Measurements from ENCODE around the gene MPRIP.

The MPRIP gene

GRCh38 chr17:17080781-17081180 lies 38.5 kb downstream of the MPRIP start:
- DNase-seq (ENCODE audit: low read depth): no peak
- H3K4me3 ChIP-seq (ENCODE audit: control insufficient read depth, low read depth, low read length): no peak overlapping the region
- TF ChIP-seq, protein P1, sequence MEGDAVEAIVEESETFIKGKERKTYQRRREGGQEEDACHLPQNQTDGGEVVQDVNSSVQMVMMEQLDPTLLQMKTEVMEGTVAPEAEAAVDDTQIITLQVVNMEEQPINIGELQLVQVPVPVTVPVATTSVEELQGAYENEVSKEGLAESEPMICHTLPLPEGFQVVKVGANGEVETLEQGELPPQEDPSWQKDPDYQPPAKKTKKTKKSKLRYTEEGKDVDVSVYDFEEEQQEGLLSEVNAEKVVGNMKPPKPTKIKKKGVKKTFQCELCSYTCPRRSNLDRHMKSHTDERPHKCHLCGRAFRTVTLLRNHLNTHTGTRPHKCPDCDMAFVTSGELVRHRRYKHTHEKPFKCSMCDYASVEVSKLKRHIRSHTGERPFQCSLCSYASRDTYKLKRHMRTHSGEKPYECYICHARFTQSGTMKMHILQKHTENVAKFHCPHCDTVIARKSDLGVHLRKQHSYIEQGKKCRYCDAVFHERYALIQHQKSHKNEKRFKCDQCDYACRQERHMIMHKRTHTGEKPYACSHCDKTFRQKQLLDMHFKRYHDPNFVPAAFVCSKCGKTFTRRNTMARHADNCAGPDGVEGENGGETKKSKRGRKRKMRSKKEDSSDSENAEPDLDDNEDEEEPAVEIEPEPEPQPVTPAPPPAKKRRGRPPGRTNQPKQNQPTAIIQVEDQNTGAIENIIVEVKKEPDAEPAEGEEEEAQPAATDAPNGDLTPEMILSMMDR (conservative IDR thresholded peaks at IDR 0.05; ENCODE audit: control insufficient read depth, insufficient read depth, low read depth, low read length): no peak

DNA sequence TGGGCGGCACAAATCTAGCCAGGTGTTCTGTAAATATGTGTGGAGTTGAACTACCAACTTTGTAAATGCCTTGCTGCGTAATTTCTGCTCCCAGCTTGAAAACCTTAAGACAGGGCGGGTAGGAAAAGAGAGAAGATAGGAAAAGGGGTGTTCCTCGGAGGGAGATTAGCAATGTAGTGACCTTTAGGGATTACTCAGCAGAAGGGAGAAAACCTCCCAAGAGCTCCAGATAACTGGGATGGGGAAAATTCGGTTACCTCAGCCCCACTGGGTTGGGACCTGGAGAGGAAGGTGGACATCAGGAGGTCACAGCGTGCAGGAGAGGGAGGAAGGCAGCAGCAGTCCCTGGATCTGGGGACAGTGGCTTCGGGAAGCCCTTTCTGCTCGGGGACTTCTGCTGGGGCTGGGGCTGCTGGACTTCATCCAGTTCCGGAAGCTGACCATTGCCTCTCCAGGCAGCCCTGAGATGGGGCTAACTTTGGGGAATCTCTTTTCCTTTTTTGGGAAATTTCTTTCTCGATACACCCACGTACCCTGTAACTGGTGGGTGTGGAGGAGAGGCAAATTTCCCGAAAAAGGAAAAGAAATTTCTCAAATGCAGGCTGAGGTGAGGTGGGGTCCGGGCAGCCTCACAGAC lies 39.2 kb downstream of the MPRIP start:
- TF ChIP-seq, protein P1 (conservative IDR thresholded peaks at IDR 0.05; ENCODE audit: control insufficient read depth, insufficient read depth, low read depth, low read length): no peak
- no peak for DNase-seq (ENCODE audit: low read depth)
- no peak overlapping the region for H3K4me3 ChIP-seq (ENCODE audit: control insufficient read depth, low read depth, low read length)

- DNase-seq (ENCODE audit: low read depth): no peak
- no peak overlapping the region for H3K4me3 ChIP-seq (ENCODE audit: control insufficient read depth, low read depth, low read length)
- TF ChIP-seq, protein P1 (conservative IDR thresholded peaks at IDR 0.05; ENCODE audit: control insufficient read depth, insufficient read depth, low read depth, low read length): no peak
Observed at GRCh38 chr17:17082878-17083277, 40.6 kb downstream of the MPRIP start.

GRCh38 chr17:17084317-17084835 lies 42.1 kb downstream of the MPRIP start:
- TF ChIP-seq, protein P1 (conservative IDR thresholded peaks at IDR 0.05; ENCODE audit: control insufficient read depth, insufficient read depth, low read depth, low read length): no peak
- H3K4me3 ChIP-seq (ENCODE audit: control insufficient read depth, low read depth, low read length): no peak overlapping the region
- no peak for DNase-seq (ENCODE audit: low read depth)

DNA sequence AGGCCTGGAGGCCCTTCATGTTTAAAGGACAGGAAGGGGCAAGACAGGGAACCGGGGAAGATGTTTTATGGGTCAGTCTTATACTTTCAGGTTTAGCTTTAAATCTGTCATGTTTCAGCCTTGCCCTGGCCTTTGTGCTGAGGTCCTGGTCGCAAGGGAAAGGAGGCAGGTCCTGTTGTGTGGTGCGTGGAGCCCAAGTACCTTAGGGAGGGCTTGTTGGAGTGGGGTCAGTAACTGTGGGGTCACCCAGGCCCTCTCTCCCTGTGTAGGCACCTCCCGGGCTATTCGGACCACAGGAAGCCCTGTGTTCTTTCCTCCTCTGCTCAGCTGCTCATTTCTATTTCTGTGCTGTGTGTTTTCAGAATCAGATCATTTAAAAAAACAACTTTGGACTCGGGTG lies 42.7 kb downstream of the MPRIP start:
- H3K4me3 ChIP-seq (ENCODE audit: control insufficient read depth, low read depth, low read length): no peak overlapping the region
- no peak for DNase-seq (ENCODE audit: low read depth)
- TF ChIP-seq, protein P1 (conservative IDR thresholded peaks at IDR 0.05; ENCODE audit: control insufficient read depth, insufficient read depth, low read depth, low read length): no peak

DNA sequence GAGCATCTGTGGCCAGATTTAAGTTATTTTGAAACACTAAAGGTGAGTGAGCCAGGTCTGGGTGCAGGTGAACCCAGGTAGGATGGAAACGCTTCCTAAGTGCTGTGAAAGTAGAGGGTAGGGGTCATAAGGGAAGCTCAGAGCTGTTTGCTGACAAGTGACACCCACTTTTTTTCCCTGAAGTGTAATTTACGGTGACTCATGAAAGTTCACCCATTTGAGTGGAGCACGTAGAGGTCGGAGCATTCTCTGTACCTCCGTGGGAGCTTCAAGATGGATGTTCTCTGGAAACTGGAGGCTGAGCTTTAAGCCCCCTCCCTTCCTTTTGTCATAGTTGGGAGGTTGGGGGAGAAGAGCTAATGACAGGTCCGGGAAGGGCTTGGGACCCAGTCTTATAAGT lies 44.3 kb downstream of the MPRIP start:
- TF ChIP-seq, protein P1 (conservative IDR thresholded peaks at IDR 0.05; ENCODE audit: control insufficient read depth, insufficient read depth, low read depth, low read length): no peak
- H3K4me3 ChIP-seq (ENCODE audit: control insufficient read depth, low read depth, low read length): no peak overlapping the region

More for the DNA sequence above, 44.3 kb downstream of the MPRIP start:
- no peak for DNase-seq (ENCODE audit: low read depth)
